ENCODE measurements around the gene GPX8. TPM values are rescaled to one million over a fixed set of nuclear protein-coding genes. Genes with fewer than 3 reads are reported as not detected.

Gene GPX8
- total RNA-seq, 1 donor from 2014 or later, result 10.8 TPM

DNA sequence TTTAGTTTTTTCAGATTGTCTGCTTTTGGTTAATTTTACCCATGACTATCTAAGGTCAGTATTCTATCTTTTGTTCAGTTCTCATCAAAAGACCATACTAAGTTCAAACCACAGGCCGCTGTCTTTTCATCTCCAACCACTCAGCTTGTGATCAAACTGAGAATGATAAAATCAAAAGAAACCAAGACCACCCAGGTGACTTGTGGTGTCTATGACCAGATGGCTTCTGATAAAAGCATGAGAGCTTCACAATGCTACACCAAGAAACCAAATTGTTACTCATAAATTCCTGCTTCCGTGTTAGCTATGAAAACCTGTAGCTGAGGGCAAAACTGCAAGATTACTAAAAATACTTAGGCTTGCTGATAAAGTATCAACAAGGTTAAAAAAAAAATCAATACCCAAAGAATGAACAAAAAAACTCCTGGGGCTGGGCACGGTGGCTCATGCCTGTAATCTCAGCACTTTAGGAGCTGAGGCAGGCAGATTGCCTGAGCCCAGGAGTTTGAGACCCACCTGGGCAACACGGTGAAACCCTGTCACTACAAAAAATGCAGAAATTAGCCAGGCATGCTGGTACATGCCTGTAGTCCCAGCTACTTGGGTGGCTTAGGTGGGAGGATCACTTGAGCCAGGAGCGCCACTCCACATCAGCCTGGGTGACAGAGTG is 25.8 kb upstream of the GPX8 start:
- intact Hi-C loops (cut with DNase I), result no loop called here
- ATAC-seq (no peak), DNase-seq (no peak)
- no peaks in the 10 kb centered on the region for H3K9me3 ChIP-seq
- H3K27me3 ChIP-seq (ENCODE audit: low read depth), result no peaks in the 10 kb centered on the region
- TF ChIP-seq, protein P1, sequence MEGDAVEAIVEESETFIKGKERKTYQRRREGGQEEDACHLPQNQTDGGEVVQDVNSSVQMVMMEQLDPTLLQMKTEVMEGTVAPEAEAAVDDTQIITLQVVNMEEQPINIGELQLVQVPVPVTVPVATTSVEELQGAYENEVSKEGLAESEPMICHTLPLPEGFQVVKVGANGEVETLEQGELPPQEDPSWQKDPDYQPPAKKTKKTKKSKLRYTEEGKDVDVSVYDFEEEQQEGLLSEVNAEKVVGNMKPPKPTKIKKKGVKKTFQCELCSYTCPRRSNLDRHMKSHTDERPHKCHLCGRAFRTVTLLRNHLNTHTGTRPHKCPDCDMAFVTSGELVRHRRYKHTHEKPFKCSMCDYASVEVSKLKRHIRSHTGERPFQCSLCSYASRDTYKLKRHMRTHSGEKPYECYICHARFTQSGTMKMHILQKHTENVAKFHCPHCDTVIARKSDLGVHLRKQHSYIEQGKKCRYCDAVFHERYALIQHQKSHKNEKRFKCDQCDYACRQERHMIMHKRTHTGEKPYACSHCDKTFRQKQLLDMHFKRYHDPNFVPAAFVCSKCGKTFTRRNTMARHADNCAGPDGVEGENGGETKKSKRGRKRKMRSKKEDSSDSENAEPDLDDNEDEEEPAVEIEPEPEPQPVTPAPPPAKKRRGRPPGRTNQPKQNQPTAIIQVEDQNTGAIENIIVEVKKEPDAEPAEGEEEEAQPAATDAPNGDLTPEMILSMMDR (IDR thresholded peaks at IDR 0.05), result no peak
- H3K27ac ChIP-seq, result no peak overlapping the region
- H3K4me3 ChIP-seq, result no peak overlapping the region
- H3K36me3 ChIP-seq, result no peaks in the 10 kb centered on the region
- no peaks in the 10 kb centered on the region for H3K4me1 ChIP-seq

DNA sequence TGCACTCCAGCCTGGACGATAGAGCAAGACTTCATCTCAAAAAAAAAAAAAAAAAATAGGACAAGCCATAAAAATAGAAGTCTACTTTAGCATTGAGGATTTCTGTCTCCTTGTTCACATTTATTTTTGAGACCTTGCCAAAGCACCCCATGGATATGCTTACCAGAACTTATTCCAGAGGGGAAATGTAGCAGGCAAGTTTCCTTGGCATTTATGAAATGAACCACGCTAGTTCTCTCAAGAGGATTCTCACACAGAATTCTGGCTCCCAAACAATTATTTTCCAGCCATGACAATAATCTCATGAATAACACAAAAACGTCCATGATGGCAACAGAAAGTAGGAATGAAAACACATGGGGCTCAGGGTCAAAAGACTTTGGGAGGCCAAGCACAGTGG is 23.4 kb upstream of the GPX8 start:
- H3K36me3 ChIP-seq, result no peaks in the 10 kb centered on the region
- TF ChIP-seq, protein P1 (IDR thresholded peaks at IDR 0.05), result no peak

DNA sequence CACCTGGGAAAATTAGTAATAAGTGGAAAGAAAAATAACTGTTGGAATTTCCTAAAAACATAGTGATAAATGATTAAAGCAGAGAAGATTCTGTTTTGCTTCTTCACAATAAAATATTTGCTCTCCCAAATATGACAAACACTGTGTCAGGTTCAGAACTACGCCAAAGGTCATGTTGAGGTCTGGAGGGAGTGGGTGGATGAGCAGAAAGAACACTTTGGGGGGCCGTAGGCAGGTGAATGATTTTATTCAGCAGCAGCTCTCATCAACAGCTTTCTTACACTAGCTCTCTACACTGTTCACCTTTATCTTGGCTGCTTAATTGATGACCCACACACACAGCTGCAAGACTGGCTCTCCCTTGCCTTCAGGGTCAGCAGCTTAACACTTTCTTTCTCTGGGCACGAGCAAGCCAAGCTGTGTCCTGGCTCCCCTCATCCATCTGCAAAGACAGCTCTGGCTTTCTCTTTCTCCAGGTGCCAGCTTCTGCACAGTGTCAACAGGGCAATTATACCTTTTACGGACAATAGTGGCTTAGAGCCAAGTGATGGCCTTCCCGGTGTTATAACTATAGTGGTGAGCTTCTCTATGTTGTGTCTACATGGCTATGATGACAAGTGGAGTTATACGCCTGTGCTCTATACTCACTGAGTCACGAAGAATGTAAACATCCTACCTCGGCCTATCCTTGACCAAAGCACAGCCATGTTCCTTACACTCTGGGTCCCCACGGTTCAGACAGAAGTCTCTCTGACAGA is 18.9 kb upstream of the GPX8 start:
- intact Hi-C loops (cut with DNase I), result no loop called here
- H3K27me3 ChIP-seq (ENCODE audit: low read depth), result peaks cover 2% of the 10 kb centered on the region
- H3K4me3 ChIP-seq, result no peak overlapping the region
- no peaks in the 10 kb centered on the region for H3K9me3 ChIP-seq
- TF ChIP-seq, protein P1 (IDR thresholded peaks at IDR 0.05), result no peak
- H3K36me3 ChIP-seq, result no peaks in the 10 kb centered on the region
- H3K4me1 ChIP-seq, result no peaks in the 10 kb centered on the region
- DNase-seq (no peak), ATAC-seq (no peak)
- H3K27ac ChIP-seq, result no peak overlapping the region

More for the DNA sequence above, 23.4 kb upstream of the GPX8 start:
- H3K27ac ChIP-seq, result no peak overlapping the region
- no peaks in the 10 kb centered on the region for H3K27me3 ChIP-seq (ENCODE audit: low read depth)
- H3K4me1 ChIP-seq, result no peaks in the 10 kb centered on the region
- DNase-seq (no peak), ATAC-seq (no peak)
- intact Hi-C loops (cut with DNase I), result no loop called here
- H3K4me3 ChIP-seq, result no peak overlapping the region
- no peaks in the 10 kb centered on the region for H3K9me3 ChIP-seq

DNA sequence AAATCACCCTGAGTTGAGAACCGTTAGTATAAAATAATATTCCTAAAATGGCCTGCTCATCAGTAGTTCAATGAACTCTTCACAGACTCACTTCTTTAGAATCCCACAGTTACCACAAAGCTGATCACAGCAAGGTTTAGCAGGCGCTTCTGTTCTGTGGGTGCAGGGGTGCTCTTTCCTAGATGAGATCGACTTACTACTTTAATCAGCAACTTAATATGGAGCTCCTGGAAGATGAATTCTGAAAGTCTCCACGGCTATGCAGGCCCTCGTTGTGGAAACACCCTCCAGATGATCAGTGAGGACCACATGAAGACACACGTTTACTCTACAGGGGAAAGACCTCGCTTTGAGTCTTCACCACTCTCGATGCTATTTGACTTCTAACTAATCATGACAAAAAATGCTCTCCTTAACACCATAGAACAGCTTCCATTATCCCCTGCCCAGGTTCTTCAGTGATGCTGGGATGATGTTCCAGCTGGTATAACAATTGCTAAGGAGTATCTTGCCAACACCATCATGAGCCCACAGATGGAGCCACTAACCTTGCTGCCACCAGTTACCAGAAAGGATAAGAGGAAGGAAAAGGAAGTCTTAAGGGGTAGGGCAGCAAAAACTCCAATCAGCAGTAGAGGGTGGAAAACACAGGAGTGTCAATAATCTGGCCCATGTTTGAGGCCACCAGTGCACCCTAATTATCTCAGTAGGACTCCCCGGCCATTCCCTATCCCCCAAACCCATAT is 17.9 kb upstream of the GPX8 start:
- Histone ChIP-seq H3K9me3 (no peaks in the 10 kb centered on the region), H3K36me3 (no peaks in the 10 kb centered on the region), H3K4me1 (no peaks in the 10 kb centered on the region), H3K27ac (no peak overlapping the region), H3K4me3 (no peak overlapping the region), H3K27me3 (ENCODE audit: low read depth) (peaks cover 4% of the 10 kb centered on the region)
- intact Hi-C loops (cut with DNase I), result no loop called here
- no peak for DNase-seq
- ATAC-seq, result no peak
- TF ChIP-seq, protein P1 (IDR thresholded peaks at IDR 0.05), result no peak

GRCh38 chr5:55143624-55144023 is 16.3 kb upstream of the GPX8 start:
- TF ChIP-seq, protein P1 (IDR thresholded peaks at IDR 0.05), result no peak
- Histone ChIP-seq H3K4me3 (no peak overlapping the region), H3K9me3 (no peaks in the 10 kb centered on the region), H3K36me3 (no peaks in the 10 kb centered on the region), H3K27ac (no peak overlapping the region), H3K4me1 (no peaks in the 10 kb centered on the region), H3K27me3 (ENCODE audit: low read depth) (peaks cover 4% of the 10 kb centered on the region)
- no peak for DNase-seq
- intact Hi-C loops (cut with DNase I), result no loop called here
- no peak for ATAC-seq

Measured in lower lobe of right lung (tissue), 2 donors.